ENCODE data around the gene TRPC4.

The TRPC4 gene

DNA sequence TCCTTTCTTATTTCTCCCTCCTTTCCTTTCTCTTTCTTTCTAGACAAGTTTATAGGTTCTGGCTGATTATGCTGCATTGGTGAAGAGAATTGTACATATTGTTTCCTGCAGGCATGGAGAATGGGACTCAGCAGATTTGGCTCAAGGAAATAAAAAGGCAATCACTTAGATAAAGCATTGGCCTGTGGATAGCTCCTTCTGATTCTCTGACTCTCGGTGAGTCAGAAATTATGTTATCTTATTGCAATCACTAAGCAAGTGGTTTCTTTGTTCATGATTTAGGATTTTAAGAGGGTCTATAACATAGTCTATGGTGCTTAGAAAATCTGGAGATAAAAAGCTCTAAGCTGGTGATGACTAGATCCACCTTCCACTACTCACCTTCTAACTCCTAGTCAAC is 217.0 kb downstream of the TRPC4 start:
- DNase-seq: no peak

DNA sequence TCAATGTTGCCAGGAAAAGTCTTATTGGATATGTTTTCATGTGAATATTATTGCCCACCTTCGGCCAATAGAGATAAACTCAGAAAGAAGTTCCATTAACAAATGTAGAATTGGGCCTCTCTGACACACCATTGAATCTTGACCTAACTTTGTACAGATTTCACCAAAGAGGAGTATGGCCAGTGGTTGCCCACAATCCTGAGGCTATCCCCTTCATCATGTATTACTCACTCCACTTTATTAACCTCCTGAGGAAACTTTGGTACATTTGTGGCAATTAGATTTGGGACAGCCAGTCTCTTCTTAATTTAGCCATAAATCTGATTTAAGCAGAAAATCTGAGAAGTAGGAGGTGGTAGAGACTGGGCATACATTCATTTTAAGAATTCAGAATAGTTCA is 217.7 kb downstream of the TRPC4 start:
- DNase-seq: no peak

DNA sequence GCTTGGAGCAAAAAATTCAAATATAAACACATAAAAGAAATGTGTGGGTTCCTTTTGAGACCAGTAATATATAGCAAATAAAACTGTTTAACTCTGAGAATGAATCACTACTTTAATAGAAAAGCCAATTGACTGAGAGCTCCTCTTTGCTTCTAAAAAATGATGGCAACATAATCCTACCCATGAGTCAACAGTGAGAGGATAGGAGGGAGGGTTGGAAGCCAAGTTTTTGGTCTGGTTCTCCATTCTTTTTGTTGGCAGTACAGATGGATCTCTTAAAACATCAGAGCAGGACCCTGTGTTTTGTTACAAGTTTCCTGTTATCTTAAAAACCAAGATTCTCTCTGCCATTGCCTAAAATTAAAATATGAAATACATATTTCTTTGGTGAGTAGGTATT is 221.0 kb downstream of the TRPC4 start:
- DNase-seq: no peak

DNA sequence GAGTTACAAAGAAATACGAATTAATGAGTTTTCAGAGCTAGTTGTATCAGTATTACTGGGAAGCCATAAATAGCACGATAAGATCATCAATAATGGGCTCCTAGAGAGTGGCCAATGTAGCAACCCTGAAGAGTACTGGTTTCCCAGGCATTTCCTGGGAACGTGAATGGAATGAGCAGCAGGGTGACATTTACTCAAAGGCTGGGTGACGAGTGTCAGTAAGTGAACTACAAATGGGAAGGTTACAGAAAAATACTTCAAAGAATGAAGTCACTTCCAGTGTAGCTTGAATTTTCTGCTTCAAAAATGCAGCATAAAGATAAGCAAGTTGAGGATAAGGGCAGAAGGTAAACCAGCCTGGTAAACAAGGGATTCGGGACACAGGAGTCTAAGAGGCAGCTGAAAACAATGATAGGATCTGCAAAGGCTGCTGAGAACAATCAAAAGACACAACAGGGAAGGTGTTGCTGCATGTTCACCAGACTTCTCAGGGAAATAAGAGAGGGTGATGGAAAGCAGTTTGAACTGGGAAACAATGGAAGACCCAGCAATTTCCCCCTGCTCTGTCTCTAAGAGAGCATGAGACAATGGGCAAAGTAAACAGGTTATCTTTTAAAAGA is 222.4 kb downstream of the TRPC4 start:
- no peak for DNase-seq

DNA sequence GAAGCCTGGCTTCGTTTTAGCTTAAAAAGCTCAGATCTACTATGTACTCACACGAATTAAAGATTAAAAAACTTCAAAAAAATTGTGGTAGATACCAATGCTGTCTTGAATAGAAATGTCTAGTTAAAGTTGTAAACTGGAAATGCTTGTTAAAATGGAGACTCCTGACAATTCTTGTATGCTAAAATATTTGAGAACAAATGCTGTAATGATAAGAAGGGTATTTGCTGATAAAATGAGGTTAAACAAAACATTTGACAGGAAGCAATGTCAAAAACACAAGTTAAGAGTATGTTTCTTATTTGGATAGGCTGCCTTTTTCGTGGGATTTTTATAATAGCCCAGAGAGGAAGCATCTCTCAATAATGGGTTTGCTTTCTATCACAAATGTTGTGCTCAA is 223.0 kb downstream of the TRPC4 start:
- DNase-seq: no peak

DNA sequence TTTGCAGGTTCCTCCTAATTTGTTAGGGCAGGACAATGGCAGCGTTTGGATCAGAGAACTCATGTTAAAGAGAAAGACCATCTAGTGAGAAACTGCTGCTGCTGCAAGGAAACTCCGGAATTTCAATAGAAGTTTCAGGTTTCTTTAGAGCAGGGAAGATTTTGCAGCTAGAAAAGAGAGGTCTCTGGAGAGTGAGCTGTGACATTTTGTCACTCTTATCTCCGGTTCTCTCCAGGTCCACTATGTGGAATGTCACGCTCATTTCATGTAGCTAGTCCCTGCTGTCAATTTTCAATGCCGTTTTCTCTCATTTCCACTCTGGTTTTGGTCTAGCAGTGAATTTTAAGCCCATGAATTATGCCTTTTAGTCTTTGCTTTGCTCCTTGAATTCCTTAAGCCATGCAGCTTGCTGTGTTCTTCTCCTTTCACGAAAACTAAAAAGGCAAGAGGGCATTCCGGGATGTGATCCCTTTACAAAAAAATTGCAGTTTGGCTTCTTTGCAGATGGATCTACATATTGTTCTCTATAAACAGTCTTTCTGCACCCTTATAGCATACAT is 224.3 kb downstream of the TRPC4 start:
- no peak for DNase-seq

DNA sequence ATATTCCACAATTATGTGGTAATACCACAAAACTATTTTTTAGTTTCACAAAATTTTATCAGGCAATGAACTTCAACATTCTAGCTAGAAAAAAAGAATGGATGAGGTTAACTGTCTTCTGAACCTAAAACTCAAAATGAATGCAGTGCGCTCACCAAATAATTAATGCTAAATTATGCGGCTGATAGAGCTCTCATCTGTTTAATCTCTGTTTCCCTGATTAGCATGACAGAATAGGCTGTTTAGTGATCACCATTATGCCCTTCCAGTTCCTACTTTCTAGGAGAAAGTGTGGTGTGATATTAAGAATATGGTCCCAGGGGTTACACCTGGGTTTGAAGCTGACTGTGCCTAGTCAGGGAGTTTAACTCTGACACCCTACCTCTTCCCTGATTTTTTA is 228.2 kb downstream of the TRPC4 start:
- DNase-seq: no peak

DNA sequence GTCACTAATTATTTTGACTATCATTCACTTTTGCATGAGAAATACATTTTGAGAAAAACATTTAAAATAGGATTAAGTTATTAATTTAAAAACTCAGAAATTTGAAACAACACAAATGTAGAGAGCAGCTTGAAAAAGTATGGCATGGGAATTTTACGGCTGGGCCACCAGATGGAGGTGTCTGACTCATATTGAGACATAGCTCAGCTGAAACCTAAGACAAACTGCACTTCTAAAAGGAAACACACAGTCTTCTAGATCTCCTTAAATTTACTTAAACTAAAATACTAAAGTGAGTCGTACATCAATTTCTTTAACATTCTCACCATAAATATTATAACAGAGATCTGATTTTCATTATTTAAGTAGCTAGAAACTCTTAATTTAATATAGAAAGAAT is 229.1 kb downstream of the TRPC4 start:
- no peak for DNase-seq

DNA sequence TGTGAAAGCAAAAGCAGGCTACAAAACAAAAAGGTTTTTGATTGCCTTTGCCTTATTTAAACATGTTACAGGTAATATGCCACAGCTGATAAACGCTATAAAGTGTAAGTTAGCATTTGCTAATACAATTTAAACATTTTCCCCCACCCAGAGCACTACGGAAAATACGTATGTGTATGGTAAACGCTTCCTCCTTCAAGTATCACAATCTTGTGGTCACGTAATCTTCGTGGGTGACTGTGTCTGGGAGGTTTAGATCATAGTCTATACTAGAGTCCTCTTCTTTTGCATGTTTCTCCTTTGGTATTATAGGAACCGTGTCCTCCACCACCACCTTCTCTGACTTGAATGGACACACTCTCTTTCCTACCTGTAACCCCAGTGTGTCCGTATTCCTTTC is 232.9 kb downstream of the TRPC4 start:
- DNase-seq: no peak

DNA sequence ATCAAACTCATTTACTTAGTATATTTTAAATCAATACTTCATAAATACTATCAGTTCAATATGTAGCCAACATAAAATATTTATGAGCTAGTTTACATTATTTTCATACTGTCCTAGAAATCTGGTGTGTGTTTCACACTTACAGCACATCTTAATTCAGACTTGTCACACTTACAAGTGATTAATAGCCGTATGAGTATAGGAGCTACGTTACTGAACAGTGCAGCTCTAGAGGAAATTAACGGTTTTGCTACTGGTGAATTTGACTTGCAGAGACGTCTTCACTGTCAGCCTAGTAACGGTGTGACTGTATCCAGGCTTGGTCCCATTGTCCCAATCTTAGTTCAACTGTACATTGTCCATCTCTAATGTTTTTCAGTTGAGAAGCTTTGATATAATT is 237.3 kb downstream of the TRPC4 start:
- no peak for DNase-seq

DNA sequence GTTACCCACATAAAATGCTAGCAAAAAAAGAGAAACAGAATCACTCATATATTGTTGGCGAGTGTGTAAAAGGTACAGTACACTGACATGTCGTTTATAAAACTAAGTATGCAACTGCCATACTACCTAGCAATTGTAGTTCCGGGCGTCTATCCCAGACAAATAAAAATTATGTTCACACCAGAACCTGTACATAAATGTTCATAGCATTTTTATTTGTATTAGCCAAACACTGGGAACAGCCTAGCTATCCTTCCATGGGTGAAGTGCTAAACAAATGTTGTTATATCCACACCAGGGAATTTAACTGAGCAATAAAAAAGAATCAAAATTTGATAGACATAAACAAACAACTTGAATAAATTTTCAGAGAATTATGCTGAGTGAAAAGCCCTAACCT is 242.1 kb downstream of the TRPC4 start:
- DNase-seq: no peak

DNA sequence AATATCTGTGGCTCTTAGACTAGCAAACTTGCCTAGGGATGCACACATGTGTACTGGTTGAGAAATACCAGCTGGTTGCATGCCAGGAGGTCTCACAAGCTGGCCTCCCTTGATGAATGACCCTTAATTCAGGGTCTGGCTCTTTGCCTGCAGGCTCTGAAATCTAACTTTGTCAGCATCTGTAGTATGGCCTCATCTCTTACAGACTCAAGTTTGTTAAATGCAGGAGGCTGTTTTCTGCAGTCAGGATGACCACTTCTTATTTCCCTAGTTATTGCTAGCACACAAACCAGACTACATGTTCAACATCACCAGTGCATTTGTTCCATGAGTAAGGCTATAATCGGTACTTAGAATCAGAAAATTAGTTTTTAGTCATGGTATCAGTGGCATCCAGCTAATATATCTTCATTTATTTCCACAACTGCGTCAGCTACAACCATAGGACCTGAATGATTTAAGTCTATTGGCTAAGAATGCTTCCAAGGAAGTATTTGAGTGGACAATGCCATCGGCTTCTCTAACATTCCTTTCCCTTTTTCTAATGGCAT is 247.7 kb downstream of the TRPC4 start:
- no peak for DNase-seq

DNA sequence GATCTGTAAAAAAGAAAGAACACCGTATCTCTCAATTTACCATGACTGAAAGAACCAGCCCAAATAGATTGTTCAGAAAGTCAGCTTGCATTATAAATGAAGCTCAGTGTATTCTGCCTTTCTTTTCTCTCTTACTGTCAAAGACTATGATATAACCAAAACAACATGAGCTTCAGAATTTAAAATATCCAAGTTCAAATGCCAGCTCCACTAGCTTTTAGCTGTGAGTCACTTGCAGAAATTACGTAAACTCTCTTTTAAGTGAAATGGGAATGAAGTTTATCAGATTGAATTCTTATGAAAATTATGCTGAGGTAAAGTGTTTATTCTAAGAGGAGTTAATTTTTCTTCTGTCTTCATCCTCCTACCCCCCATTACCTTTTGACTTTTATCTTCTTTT is 251.0 kb downstream of the TRPC4 start:
- no peak for DNase-seq

DNA sequence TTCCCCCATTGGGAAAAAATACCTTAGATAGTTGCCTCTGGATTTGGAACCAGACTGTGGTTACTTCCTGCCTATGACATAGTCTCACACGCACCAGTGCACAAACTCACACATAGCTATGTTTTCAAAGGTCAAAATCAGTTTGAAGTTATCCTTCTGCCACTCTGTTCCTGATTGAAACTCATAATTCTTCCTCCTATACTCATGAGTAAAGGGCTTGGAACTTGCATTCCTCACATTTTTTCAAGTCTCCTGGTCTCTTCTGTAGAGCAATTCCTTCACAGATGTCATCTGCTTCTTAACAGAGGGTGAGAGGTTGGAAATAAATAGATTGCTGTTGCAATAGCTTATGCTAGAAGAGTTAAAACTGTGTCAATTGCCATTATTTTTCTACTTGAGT is 252.4 kb downstream of the TRPC4 start:
- no peak for DNase-seq

DNA sequence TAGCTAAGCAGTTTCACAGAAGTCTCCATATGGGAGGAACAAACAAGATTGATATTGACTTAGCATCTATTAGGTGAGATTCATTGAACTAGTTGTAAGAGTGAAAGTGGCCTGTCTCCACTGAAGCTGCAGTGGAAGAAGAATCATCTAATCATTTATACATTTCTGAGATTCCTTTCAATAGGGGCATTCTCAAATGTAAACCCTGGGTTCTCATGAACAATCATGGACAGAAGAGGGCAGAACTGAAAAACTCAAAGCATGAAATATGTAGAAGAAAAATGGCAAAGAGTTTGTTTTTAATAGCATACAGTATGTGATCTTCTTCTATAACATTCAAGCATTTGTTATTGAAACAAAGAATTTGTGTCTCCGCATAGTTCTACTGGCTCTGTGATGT is 253.4 kb downstream of the TRPC4 start:
- no peak for DNase-seq

DNA sequence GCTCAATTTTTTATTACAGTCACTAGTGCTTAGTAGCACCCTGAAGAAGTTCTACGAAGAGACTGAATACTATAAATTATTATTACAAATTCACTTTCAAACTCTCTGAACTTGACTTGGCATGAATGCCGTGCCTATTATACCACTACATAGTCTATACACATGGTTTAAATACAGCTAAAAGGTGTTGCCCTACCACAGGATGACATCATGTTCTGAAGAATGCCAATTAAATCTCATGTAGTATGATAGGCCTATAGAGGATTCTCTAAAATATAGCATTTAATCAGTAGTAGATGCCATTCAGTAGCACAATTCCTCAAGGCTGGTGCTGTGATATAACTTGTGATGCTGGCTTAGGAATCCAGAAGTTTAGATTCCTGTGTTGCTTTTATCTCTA is 254.3 kb downstream of the TRPC4 start:
- no peak for DNase-seq

DNA sequence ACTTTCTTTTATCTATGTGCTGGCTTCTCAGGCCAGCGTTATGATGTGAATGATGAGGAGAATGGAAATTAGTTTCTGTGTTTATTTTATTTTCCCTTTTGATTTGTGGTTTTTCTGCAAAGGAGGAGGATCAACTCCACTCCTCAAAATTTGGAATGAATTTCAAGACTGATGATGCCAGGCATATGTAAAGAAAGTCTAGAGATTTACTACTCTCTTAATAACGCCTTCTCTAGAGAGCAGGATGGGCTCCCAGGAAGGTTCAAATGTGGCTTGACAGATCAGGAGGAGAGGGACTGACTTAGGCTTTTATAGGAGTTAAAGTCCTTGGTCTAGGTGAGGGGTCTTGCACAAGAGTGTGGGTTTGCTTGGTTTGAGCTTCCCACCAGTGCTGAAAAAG is 255.9 kb downstream of the TRPC4 start:
- DNase-seq: no peak

DNA sequence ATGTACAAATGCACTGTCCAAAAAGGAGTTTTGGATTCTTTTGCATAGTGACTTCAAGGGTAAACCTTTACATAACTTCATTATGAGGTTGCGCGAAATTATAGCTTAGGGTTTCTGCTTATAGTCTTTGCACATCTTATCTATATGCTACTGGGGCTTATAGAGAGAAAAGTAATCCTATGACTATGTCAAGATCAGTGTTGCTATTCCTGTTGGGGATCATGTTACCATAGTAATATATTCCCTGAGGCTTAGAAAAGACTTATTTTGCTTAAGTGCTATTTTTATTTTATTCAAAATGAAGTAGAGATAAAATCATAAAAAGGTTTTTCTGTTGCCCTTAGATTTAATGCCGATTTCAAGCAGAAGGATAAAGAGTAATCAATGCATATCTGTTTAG is 256.3 kb downstream of the TRPC4 start:
- DNase-seq: no peak

DNA sequence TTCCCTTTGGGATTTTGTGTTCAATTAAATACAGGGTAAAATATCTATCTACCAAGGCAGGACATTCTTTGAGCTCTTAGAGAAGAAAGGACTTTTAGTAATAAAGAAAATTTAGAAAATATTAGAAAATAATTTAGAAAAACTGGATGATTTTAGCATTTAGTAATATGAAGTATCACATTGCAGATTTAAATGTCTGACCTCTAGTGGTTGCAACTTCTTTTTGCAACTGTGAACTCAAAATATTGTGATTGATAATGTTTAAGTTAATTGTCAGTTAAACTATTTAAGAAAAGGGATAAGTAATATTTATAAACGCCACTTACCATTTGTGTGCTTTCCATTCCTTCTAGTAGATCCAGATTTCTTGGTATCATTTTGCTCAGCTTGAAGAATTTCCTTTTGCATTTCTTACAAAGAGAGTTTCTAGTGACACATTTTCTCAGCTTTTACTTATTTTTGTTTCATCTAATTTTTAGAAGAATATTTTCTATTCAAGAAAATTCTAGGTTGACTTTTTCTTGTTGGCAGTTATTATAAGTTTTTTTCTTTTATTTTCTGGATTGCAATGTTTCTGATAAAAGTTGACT is 260.7 kb downstream of the TRPC4 start:
- no peak for DNase-seq

DNA sequence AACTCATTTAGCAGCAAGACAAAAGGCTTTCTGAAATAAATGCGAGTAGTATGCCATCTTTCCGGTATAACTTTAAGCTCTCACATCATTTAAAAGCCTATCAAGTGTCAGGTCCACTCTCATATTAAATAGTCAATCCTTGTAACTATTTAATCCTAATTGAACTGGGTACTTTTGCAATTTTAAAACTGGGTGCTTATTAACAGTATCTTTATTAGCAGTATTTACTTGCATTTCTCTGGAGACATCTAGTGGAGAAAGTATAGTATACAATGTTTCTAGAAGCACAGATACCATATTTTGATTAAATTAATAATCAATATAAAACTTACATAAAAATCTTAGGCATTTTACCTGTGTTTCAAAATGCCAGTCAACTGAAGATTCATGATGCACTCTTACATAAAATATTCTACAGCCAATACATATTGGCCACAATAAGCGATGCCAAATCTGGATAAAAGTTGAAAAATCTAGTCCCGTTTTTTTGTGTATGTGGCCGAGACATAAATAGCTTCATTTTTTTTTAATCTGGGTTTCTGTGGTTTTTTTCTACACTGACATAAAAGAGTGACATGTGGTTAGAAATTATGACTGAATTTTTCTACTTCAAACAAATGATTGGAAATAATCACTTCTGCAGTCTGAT is 266.7 kb downstream of the TRPC4 start:
- no peak for DNase-seq

DNA sequence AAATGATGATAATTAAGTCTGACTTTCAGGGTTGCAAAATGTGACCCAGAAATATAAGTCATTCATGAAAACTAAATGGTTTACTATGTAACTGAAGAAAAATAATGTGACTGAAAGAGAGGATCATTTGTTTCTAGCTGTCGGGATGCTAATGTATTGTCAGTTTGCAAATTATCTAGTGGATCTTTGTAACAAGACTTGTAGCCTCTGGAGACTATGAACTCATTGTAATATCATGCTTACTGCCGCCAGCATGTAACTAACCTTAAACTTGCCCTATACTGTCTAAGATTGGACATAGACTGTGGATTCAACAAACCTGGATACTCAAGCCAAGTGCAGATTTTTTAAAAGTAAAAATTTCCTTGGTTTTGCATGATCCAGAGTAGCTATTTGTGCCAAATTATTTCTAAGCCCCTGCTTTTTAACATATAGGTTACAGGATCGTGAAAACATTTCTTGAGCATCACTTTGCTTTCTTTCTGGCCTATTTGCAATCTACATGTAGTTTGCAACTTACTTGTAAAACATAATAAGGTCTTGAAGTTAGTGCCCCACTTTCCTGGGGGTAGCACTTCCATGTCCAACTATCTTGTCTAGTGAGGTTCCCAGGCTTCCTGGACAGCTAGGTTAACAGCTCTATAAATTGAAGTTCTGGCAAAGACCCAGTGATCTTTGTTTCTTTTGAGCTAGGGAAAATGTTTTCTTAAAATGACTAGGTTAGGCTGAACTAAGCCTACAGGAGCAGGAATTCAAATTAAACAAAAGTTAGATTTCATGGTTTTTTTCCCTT is 267.7 kb downstream of the TRPC4 start:
- no peak for DNase-seq

DNA sequence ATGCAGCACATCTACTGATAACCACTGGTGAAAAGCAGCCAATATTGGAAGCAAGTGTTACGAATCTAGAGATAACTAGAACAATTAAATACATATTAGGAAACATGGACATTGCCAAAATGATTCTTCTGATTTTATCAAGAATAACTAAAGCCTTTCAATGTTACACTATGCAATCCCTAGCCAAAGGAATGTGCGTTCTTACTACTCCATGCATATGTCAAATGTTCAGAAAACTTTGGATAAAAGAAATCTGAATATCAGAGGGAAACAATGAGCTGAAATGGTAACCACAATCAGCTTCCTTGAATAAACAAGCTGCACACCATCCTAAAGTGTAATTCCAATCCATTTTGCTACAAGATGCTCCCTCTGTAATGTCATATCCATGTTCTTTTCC is 270.1 kb downstream of the TRPC4 start:
- DNase-seq: no peak

DNA sequence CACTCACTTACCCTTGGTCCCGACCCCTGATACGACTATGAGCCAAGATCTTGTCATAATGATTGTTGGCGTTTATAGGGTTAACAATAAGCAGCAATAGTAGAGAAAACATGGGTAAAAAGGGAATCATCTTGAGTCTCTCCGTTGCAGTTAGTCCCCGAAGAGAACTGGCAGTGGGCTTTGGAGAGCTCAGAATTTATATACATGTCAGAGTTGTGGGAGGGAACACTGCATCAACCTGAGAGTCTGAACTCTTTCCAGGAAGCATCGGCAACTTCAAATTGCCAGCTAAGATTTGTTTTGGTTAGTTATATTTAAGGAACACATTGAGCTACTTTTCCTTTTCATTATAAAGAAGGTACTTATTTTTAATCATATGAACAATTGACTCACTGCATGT is 271.0 kb downstream of the TRPC4 start, which contains the start of gene POSTN:
POSTN (minus strand) TSS at position 172 of the 400 bp plus-strand sequence; CDS start at position 130, 42 bp downstream.
- no peak for DNase-seq
